ENCODE measurements around the gene DOCK11. TPM values are rescaled to one million over a fixed set of nuclear protein-coding genes. Genes with fewer than 3 reads are reported as not detected.
"Not testable (repeated sequence)": the region's sequence is repeated elsewhere in the genome, so short reads cannot be mapped to it uniquely, and the experiment has no call there.

Gene DOCK11
- total RNA-seq, 4 donors from 2014 or later = 61.9 to 139 (median 80.1) TPM

DNA sequence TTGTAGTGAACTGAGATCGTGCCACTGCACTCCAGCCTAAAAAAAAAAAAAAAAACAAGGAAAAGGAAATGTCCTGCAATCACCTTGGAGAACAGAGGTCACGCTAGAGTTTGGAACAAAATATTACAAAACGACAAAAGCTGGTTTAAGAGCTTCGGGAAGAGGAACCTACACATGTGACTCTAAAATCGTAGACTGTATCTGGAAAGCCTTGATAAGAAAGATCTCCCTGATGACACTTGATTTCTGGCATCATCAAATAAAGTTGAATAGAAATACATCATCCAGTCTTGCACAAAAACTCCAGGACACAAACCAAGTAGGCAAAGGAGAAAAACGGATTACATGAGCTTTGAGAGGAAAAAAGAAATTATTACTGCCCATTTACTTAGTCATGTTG is 31.1 kb upstream of the DOCK11 start:
- no peak overlapping the region for H3K27ac ChIP-seq
- H3K4me3 ChIP-seq = no peak overlapping the region
- no peaks in the 10 kb centered on the region for H3K4me1 ChIP-seq
- TF ChIP-seq EP300 (IDR thresholded peaks at IDR 0.05) = no peak
- TF ChIP-seq, protein P1, sequence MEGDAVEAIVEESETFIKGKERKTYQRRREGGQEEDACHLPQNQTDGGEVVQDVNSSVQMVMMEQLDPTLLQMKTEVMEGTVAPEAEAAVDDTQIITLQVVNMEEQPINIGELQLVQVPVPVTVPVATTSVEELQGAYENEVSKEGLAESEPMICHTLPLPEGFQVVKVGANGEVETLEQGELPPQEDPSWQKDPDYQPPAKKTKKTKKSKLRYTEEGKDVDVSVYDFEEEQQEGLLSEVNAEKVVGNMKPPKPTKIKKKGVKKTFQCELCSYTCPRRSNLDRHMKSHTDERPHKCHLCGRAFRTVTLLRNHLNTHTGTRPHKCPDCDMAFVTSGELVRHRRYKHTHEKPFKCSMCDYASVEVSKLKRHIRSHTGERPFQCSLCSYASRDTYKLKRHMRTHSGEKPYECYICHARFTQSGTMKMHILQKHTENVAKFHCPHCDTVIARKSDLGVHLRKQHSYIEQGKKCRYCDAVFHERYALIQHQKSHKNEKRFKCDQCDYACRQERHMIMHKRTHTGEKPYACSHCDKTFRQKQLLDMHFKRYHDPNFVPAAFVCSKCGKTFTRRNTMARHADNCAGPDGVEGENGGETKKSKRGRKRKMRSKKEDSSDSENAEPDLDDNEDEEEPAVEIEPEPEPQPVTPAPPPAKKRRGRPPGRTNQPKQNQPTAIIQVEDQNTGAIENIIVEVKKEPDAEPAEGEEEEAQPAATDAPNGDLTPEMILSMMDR (IDR thresholded peaks at IDR 0.05) = no peak
- no peaks in the 10 kb centered on the region for H3K27me3 ChIP-seq
- no peak for ATAC-seq
- WGBS, 2 donors (ENCODE audit: low coverage in 1 of 2) = 66 to 76% methylated on average over 3 to 4 of the region's 6 CpGs
- no peaks in the 10 kb centered on the region for H3K9me3 ChIP-seq
- H3K36me3 ChIP-seq = no peaks in the 10 kb centered on the region

- Histone ChIP-seq H3K27me3 (no peaks in the 10 kb centered on the region), H3K4me3 (no peak overlapping the region), H3K4me1 (no peaks in the 10 kb centered on the region), H3K9me3 (no peaks in the 10 kb centered on the region), H3K27ac (no peak overlapping the region), H3K36me3 (no peaks in the 10 kb centered on the region)
- no peak for ATAC-seq
- WGBS, 2 donors (ENCODE audit: low coverage in 1 of 2) = 43 to 78% methylated on average over 3 to 5 of the region's 7 CpGs
- TF ChIP-seq EP300 (IDR thresholded peaks at IDR 0.05) (no peak), POLR2A (IDR thresholded peaks at IDR 0.05) (no peak), POLR2AphosphoS5 (IDR thresholded peaks at IDR 0.05) (no peak)
- TF ChIP-seq, protein P1 (IDR thresholded peaks at IDR 0.05) = no peak
These were observed 27.5 kb upstream of the DOCK11 start for GRCh38 chrX:118468122-118468521.

GRCh38 chrX:118470721-118471347 is 24.8 kb upstream of the DOCK11 start:
- not testable (repeated sequence) for ATAC-seq, H3K27me3 ChIP-seq, H3K9me3 ChIP-seq, H3K27ac ChIP-seq, H3K4me3 ChIP-seq, H3K4me1 ChIP-seq, H3K36me3 ChIP-seq
- 83% methylated on average over 4 of the region's 5 CpGs; no CpG with 5 or more reads in 1 of the 2 donors for WGBS, 2 donors (ENCODE audit: low coverage in 1 of 2)

- H3K36me3 ChIP-seq = no peaks in the 10 kb centered on the region
- WGBS, 2 donors (ENCODE audit: low coverage in 1 of 2) = 19 to 50% methylated on average over 4 of the region's 6 CpGs
- ATAC-seq = no peak
- no peaks in the 10 kb centered on the region for H3K4me1 ChIP-seq
- no peak for TF ChIP-seq POLR2AphosphoS5 (IDR thresholded peaks at IDR 0.05)
- TF ChIP-seq, protein P1 (IDR thresholded peaks at IDR 0.05) = no peak
- no peak for TF ChIP-seq POLR2A (IDR thresholded peaks at IDR 0.05)
- TF ChIP-seq EP300 (IDR thresholded peaks at IDR 0.05) = no peak
- no peak overlapping the region for H3K4me3 ChIP-seq
- no peaks in the 10 kb centered on the region for H3K9me3 ChIP-seq
- no peak overlapping the region for H3K27ac ChIP-seq
- no peaks in the 10 kb centered on the region for H3K27me3 ChIP-seq
These were observed 21.0 kb upstream of the DOCK11 start for GRCh38 chrX:118474586-118474985.

DNA sequence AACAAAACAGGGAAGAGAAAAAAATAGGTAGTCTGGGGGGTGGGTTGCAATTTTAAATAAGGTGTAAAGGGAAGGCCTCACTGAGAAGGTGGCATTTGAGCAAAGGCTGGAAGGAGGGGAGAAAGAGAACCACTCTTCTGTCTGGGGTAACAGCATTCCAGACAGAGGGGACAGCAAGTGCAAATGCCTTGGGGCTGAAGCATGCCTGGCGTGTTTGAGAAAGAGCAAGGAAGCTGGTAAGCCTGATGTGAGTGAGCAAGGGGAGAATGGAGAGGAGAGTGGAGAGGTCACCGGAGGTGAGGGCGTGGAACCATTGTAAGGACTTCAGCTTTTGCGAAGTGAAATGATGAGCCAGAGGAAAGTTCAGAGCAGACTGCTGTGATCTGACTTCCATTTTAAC is 19.7 kb upstream of the DOCK11 start:
- Histone ChIP-seq H3K4me3 (no peak overlapping the region), H3K27ac (no peak overlapping the region), H3K27me3 (no peaks in the 10 kb centered on the region), H3K36me3 (no peaks in the 10 kb centered on the region), H3K4me1 (no peaks in the 10 kb centered on the region), H3K9me3 (no peaks in the 10 kb centered on the region)
- TF ChIP-seq, protein P1 (IDR thresholded peaks at IDR 0.05) = no peak
- TF ChIP-seq POLR2AphosphoS5 (IDR thresholded peaks at IDR 0.05) (no peak), POLR2A (IDR thresholded peaks at IDR 0.05) (no peak), EP300 (IDR thresholded peaks at IDR 0.05) (no peak)
- ATAC-seq = no peak
- 40 to 89% methylated on average over 2 to 3 of the region's 4 CpGs for WGBS, 2 donors (ENCODE audit: low coverage in 1 of 2)
